ENCODE data around the gene MED13L.

MED13L gene

DNA sequence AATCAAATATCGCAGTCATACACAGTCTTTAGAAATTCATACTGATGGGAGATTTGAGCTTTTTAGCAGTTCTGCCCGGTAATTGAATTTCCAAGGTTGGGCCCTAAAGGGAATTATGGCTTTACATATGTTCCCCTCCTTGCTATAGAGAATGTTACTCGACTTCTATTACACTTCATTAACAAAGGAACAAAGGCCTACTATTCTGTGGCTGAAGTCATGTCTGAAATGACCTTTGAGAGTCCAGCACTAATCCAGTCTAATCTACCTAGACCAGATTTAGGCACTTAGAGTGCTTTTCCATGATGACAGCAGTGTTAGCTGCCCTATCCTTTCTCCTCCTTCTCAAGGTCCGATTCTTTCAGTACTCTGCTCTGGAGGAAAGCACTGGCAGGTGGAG, 305.3 kb downstream of the MED13L start:
- DNase-seq (ENCODE audit: low read depth) = no peak

GRCh38 chr12:115968211-115968610, 309.3 kb downstream of the MED13L start:
- no peak for DNase-seq (ENCODE audit: low read depth)

DNA sequence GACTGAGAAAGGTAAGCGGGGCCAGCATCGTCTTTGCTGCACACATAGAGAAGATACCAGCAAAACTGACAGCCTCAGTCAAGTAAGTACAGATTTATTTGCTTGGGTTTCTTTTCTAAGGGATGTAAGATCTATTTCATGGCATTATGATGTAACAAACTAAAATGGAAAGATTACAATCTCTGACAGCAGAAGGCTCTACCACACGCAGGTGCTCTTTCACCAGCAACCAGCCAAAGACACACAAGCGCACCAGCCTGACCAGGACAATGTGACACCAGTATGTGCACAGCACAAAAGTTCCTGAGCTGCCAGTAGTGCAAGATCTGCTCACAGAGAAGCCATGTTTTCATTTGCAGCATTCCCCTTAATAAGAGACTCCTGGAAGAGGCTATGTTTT, 311.1 kb downstream of the MED13L start:
- DNase-seq (ENCODE audit: low read depth) = no peak

GRCh38 chr12:115964626-115965025, 312.9 kb downstream of the MED13L start:
- DNase-seq (ENCODE audit: low read depth) = no peak

GRCh38 chr12:115964214-115964613, 313.3 kb downstream of the MED13L start:
- DNase-seq (ENCODE audit: low read depth) = no peak

DNA sequence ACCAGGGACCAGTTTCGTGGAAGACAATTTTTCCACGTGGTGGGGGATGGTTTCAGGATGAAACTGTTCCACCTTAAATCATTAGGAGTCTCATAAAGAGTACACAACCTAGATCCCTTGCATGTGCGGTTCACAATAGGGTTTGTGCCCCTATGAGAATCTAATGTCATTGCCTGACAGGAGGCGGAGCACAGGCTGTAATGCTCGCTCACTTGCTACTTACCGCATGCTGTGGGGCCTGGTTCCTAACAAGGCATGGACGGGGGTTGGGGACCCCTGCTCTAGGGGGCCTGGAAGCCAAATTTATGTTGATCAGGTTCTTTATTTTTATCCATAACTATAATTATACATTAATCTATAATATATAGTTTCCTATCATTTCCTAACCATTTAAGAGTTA, 315.3 kb downstream of the MED13L start:
- no peak for DNase-seq (ENCODE audit: low read depth)

DNA sequence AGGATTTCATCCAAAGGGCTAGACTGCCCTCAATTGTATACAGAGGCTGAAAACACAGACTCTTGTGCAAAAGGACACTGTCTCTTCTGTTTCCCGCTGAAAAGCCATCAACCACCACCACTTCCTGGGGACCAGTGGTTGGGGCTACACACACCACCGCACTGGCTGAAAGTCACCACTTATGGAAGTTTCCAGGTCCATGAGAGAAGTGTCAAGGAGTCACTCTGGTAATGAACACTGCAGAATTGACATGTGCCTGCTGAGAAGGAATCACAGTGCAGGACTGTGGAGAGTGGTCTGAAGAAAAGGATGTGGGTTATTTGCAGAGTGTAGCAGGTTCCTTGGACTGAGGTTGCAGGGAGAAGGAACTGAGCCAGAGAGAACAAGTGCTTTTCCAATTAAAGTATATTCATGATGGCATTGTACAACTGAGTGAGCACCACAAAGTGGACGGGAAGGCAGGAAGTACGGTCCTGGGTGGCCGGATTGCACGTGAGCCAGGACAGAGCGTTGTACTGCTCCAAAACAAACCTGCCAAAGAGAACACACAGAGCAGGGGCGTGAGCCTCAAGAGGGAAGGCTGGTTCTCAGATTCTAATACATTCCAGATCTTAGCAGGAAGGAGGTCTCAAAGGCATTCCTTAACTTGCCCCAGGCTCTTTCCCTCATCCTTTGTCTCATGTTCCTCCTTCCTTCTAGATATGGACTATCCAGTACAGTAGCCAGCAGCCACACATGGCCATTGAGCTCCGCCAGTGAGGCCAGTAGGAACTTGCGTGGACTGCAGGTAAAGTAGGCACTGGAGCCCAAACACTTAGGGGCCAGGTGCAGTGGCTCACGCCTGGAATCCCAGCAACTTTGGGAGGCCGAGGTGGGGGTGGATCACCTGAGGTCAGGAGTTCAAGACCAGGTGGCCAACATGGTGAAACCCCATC, 316.4 kb downstream of the MED13L start:
- DNase-seq (ENCODE audit: low read depth) = no peak

- DNase-seq (ENCODE audit: low read depth) = no peak
Observed at GRCh38 chr12:115957686-115958290, 319.7 kb downstream of the MED13L start.

GRCh38 chr12:115956659-115957058, 320.8 kb downstream of the MED13L start:
- DNase-seq (ENCODE audit: low read depth) = no peak

DNA sequence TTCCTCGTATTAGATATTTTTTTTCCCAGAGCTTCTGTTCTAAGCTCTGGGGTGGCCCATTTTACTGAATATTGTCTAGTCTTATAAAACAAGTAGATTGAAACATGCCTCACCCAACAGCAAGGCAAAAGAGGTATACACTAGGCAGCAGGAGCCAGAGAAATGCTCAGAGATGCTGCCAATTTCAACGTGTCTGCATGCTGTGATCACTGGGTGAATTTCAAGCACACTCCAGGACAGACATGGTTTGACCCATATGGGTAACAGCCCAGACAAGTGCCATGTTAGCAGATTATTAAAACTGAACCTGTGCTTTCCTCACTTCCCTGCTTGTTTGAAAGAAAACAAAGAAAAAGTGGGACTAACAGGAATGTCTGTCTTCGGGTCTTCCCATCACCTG, 321.3 kb downstream of the MED13L start:
- DNase-seq (ENCODE audit: low read depth) = no peak

DNA sequence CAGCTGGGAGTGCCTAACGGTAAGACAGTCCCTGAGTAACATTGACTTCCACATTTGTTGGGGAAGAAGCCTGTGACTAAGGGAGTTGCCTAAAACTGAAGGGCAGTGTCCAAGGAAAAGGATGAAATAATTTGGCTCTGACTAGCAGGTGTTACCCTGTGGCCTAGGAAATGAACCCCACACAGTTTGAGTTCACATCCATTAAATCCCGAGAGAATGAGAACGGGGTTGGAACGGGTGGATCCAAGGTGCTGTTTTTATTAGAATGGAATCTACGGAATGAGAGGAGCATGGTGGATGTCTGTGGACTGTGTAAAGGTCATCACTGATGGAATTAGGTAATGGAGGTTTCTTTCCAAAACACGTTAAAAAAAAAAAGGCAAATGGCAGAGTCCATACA, 324.0 kb downstream of the MED13L start:
- DNase-seq (ENCODE audit: low read depth) = no peak

DNA sequence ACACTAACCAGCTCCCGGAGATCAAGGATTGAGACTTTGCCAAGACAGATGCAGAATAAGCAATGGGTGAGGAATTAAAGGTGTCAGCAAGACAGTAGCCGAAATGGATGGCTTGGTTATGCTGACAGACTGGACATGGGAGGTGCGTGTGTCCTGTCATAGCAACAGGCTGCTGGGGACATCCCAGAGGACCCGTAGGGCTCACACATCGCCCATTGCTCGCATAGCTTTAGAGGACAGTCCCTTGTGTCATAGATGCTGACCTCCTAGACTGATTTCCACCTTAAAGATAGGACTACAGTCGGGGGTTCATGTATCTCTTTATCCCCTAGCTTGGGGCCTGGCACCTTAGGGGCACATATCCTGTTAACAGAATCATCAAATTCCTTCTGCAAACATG, 324.5 kb downstream of the MED13L start:
- no peak for DNase-seq (ENCODE audit: low read depth)

DNA sequence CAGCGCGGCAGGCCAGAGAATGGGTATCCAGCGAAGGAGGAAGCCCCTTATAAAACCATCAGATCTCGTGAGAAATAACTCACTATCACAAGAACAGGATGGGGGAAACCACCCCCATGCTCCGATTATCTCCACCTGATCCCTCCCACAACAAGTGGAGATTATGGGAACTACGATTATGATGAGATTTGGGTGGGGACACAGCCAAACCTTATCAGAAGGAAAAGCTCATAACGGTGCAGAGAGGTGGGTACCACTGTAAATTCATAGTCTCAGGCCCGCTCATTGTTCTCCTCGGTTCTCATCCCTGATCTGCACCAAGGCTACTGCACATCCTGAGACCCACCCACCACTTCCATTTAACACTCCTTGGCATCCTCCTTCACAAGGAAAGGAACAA, 326.5 kb downstream of the MED13L start:
- DNase-seq (ENCODE audit: low read depth) = no peak

- DNase-seq (ENCODE audit: low read depth) = no peak
Observed at GRCh38 chr12:115949675-115950074, 327.8 kb downstream of the MED13L start.

DNA sequence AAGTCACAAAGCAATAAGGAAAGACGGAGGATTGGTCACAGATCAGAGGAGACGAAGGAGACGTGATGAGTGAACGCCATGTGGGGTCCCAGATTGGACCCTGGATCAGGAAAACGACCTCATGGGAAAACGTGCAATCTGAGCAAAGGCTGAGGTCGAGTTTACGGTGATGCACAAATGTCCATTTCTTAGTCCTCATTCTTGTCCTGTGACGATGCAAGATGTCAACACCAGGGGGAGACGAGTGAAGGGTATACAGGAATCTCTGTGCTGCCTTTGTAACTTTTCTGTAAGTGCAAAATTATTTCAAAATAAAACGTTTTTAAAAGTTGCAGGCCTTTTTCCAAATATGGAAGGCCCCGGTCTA, 329.8 kb downstream of the MED13L start:
- DNase-seq (ENCODE audit: low read depth) = no peak

GRCh38 chr12:115946867-115947695, 330.4 kb downstream of the MED13L start:
- DNase-seq (ENCODE audit: low read depth) = no peak

DNA sequence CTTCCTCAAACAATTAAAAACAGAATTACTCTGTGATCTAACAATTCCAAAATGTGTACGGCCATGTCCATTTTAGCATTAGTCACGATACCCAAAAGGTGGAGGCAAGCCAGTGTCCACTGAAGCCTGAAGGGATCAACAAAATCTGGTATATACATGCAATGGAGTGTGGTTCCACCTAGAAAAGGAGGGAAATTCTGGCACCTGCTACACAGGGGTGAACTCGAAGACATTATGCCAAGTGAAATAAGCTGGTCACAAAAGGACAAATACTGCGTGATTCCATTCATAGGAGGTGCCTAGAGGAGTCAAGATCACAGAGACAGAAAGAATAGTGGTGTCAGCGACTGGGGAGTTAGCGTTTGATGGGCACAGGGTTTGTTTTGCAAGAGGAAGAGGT, 331.4 kb downstream of the MED13L start:
- DNase-seq (ENCODE audit: low read depth) = no peak

GRCh38 chr12:115945491-115945885, 332.0 kb downstream of the MED13L start:
- DNase-seq (ENCODE audit: low read depth) = no peak

DNA sequence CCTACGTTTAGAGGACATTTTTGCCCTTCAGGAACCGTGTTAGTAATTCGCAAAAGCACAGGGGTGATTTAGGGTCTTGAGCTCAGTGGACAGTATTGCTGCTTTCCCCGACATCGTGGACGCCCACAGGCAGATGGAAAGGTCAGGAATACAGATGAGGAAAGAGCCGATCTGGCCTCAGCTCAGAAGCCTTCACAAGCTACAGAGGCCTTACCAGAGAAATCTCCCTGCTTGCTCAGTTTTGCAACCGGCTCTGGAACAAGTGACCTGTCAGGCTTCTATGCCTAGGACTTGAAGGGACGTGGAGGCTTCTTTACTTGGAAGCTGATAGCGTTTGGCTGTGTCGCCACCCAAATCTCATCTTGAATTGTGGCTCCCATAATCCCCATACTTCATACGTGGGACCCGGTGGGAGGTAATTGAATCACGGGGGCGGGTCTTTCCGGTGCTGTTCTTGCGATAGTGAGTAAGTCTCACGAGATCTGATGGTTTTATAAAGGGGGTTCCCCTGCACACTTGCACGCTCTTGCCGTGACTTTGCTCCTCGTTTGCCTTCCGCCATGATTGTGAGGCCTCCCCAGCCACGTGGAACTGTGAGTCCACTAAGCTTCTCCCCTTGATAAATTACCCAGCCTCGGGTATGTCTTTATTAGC, 332.5 kb downstream of the MED13L start:
- no peak for DNase-seq (ENCODE audit: low read depth)

DNA sequence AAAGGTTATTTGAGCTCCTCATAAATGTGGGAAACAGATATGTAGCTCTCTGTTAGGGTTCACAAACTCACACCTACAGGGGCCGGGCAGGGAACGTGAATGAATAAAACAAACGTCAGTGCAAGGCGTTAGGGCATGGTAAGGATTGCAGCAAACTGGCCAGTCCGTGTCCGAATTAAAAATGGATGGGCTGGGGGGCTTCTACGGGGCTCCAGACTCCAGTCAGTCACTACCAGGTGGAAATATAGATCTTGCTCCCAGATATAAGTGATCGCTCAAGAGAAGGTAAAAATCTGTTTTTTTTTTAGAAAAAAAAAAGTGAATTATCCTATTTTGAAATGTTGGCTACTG, 333.1 kb downstream of the MED13L start:
- no peak for DNase-seq (ENCODE audit: low read depth)

GRCh38 chr12:115943630-115944391, 333.7 kb downstream of the MED13L start:
- DNase-seq (ENCODE audit: low read depth) = no peak

- no peak for DNase-seq (ENCODE audit: low read depth)
Observed at GRCh38 chr12:115943310-115943629, 334.2 kb downstream of the MED13L start.
